Heart right ventricle (tissue), 16 donors: ENCODE measurements around the gene FGF14. TPM values are rescaled to one million over a fixed set of nuclear protein-coding genes. Genes with fewer than 3 reads are reported as not detected.
"Not testable (repeated sequence)": the region's sequence is repeated elsewhere in the genome, so short reads cannot be mapped to it uniquely, and the experiment has no call there.

Experiments
- ATAC-seq, 8 donors: fragments of 200-7000 bp; cut with Tn5 transposase; one replicate each; pipeline ENCODE4 v1.9.1; 2020; ENCODE audit warnings: mild to moderate bottlenecking in 8 of 8, moderate library complexity in 8 of 8, moderate number of reproducible peaks in 1 of 8
- DNase-seq, 2 donors: peaks; one replicate each; pipeline ENCODE4 v3.0.0-alpha.2; 2020
- H3K27ac ChIP-seq, 10 donors: fragments of 200-600 bp; sonication (generic) in 2 of 10; one replicate each; pipeline versions ENCODE4 v1.5.0 to v1.8.0; 2020 to 2022; ENCODE audit warnings: mild to moderate bottlenecking in 3 of 10
- H3K27me3 ChIP-seq, 7 donors: fragments of 200-600 bp; one replicate each; pipeline ENCODE4 v1.8.0; 2021 to 2022; ENCODE audit warnings: mild to moderate bottlenecking in 2 of 7
- H3K36me3 ChIP-seq, 9 donors: fragments of 200-600 bp; sonication (generic) in 1 of 9; one replicate each; pipeline versions ENCODE4 v1.5.0 to v1.8.0; 2020 to 2022; ENCODE audit warnings: mild to moderate bottlenecking in 2 of 9
- H3K4me1 ChIP-seq, 9 donors: fragments of 200-600 bp; sonication (generic) in 1 of 9; one replicate each; pipeline versions ENCODE4 v1.5.0 to v1.8.0; 2020 to 2022; ENCODE audit warnings: mild to moderate bottlenecking in 4 of 9
- H3K4me3 ChIP-seq, 10 donors: fragments of 200-600 bp; sonication (generic) in 2 of 10; one replicate each; pipeline versions ENCODE4 v1.5.0 to v1.8.0; 2020 to 2022; ENCODE audit warnings: mild to moderate bottlenecking in 7 of 10, moderate library complexity in 2 of 10
- H3K9me3 ChIP-seq, 11 donors: fragments of 200-600 bp in 10 of 11; sonication (generic) in 2 of 11; one replicate each; pipeline versions ENCODE4 v1.5.0 to v1.8.0; 2013 to 2022; ENCODE audit warnings: mild to moderate bottlenecking in 2 of 11, control low read depth in 1 of 11, moderate library complexity in 1 of 11
- CTCF ChIP-seq, 9 donors: fragments of 200-600 bp; sonication (generic) in 2 of 9; IDR thresholded peaks; one replicate each; pipeline versions ENCODE4 v1.5.0 to v1.8.0; 2021 to 2022; ENCODE audit warnings: antibody characterized with exemption in 9 of 9, mild to moderate bottlenecking in 5 of 9, moderate library complexity in 1 of 9
- WGBS, 2 donors: extraction: QIAGEN DNeasy Blood & Tissue Kit; methylation state at CpG; one replicate each; pipeline ENCODE4 v1.1.7; 2013; ENCODE audit warnings: inconsistent platforms in 1 of 2; 5-methylcytosine and 5-hydroxymethylcytosine counted together
- intact Hi-C, 10 donors: fragments of 100-400 bp; cut with DNase I; formaldehyde crosslinking; loops; one replicate each; pipeline versions ENCODE4 v1.11.1 to v1.14.2; 2022
- polyA plus RNA-seq, 2 donors: library from polyadenylated mRNA; stranded (reverse); fragments of 200-250 nt; gene quantifications; one replicate each; pipeline ENCODE4 v1.2.3, GENCODE V29; 2013
- total RNA-seq, 10 donors: library from RNA; stranded (reverse); fragmentation: NEBNext Ultra II Directional in 3 of 10; extraction: Animal tissue kit (Norgen Biotek cat#: 25700) in 3 of 10; gene quantifications; one replicate each; pipeline versions ENCODE4 v1.2.1 to v1.2.4, GENCODE V29; 2021 to 2023
- donor health status: Arrhythmogenic right ventricular cardiomyopathy.
- donor health status: ischemic (EF 13 %, LVEDD 7.1; RV severe dilation, severe dysfunction).
- donor health status: healthy with polysubstance abuse.
- donor health status: DM: no; HTN: yes; CAD: no.
- donor health status: DM: no; HTN: no; CAD: no.
- donor health status: ischemic (EF 25% LVEDD 6.9; RV normal size, moderate dysfunction).
- donor health status: ischemic (EF 25% LVEDD 5.7; RV mildly dilated, moderate dysfunction).
- donor health status: healthy.
- donor health status: DM: yes; HTN: yes; CAD: no.
- donor health status: Ischemic cardiomyopathy.
- donor health status: ischemic (EF 35%, LVEDD 5.7; RV mildly dilated, moderate dysfunction).
- donor health status: nonischemic (EF 11% LVEDD 7.7; RV severe dilation, severe dysfunction).
- donor health status: DM: yes; HTN: yes; CAD: no.
- donor health status: PGD.
- donor health status: ischemic (EF 29% LVEDD 5.4; RV normal size, mild dysfunction).
- donor health status: nonischemic (EF 23%, LVEDD 6.1; RV moderate dilation, normal function).

The FGF14 gene
- total and polyA plus RNA-seq, 12 donors = 0.20 to 7.8 (median 5.3) TPM

GRCh38 chr13:102139626-102140025, 262.2 kb downstream of the FGF14 start:
- DNase-seq (no peak), ATAC-seq (no peak)
- H3K27me3 ChIP-seq = no peaks in the 10 kb centered on the region
- H3K4me3 ChIP-seq = no peak overlapping the region
- H3K27ac ChIP-seq = no peak overlapping the region
- intact Hi-C loops = loop anchor here in 7 of 10 donors (5.0 to 10.0 kb wide), 6 partner anchors 197 to 418 kb away; no protein-coding TSS in a partner anchor
- H3K36me3 ChIP-seq = no peaks in the 10 kb centered on the region
- H3K4me1 ChIP-seq = peaks cover 0 to 20% (median 0%) of the 10 kb centered on the region in 9 donors
- no peaks in the 10 kb centered on the region for H3K9me3 ChIP-seq
- 51 to 66% methylated on average over 4 of the region's 4 CpGs for WGBS, 2 donors
- no peak for TF ChIP-seq CTCF (IDR thresholded peaks at IDR 0.05)

DNA sequence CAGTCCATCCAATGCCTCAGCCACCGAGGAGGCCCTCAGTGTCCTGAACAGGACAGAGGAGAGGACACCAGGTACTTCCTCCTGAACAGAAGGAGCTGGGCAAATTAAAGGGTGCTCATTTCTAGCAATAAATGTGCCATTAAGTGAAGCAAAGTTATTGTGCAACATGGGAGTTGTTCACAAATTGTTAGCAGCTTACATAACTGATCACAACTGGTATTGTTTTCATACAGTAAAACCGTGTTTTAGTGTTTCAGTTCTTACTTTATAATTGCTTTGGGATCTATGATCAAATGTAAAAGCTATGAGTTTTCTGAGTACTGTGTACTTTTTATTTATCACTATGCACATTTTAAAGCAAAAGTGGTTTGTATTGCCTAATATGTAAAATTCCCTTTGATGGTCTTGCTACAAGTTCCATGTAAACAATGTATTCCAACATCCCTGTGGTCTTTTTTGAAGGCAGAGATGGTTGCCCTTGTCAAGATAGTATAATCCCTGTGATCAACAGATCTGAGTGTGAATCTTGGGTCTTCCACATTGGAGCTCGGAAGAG, 263.1 kb downstream of the FGF14 start:
- H3K4me3 ChIP-seq = no peak overlapping the region
- H3K27me3 ChIP-seq = no peaks in the 10 kb centered on the region
- 77 to 81% methylated on average over 3 of the region's 3 CpGs for WGBS, 2 donors
- H3K36me3 ChIP-seq = no peaks in the 10 kb centered on the region
- TF ChIP-seq CTCF (IDR thresholded peaks at IDR 0.05) = no peak
- intact Hi-C loops = loop anchor here in 1 of 10 donors (10.0 kb wide), 1 partner anchor 316 kb away; no protein-coding TSS in a partner anchor
- peaks cover 0 to 20% (median 0%) of the 10 kb centered on the region in 9 donors for H3K4me1 ChIP-seq
- DNase-seq (no peak), ATAC-seq (no peak)
- H3K27ac ChIP-seq = no peak overlapping the region
- no peaks in the 10 kb centered on the region for H3K9me3 ChIP-seq

GRCh38 chr13:102137904-102138303, 263.9 kb downstream of the FGF14 start:
- H3K9me3 ChIP-seq, H3K27me3 ChIP-seq, DNase-seq, H3K36me3 ChIP-seq, H3K27ac ChIP-seq, ATAC-seq, H3K4me3 ChIP-seq: not testable (repeated sequence)
- intact Hi-C loops = loop anchor here in 1 of 10 donors (10.0 kb wide), 1 partner anchor 317 kb away; no protein-coding TSS in a partner anchor
- peaks cover 0 to 20% (median 0%) of the 10 kb centered on the region in 9 donors for H3K4me1 ChIP-seq
- WGBS, 2 donors = 85 to 87% methylated on average over 4 of the region's 4 CpGs

- intact Hi-C loops = loop anchor here in 1 of 10 donors (10.0 kb wide), 1 partner anchor 318 kb away; no protein-coding TSS in a partner anchor
- no peak for DNase-seq
- Histone ChIP-seq H3K36me3 (no peaks in the 10 kb centered on the region), H3K27me3 (no peaks in the 10 kb centered on the region), H3K4me3 (no peak overlapping the region), H3K9me3 (no peaks in the 10 kb centered on the region), H3K4me1 (peaks cover 0 to 17% (median 0%) of the 10 kb centered on the region in 9 donors), H3K27ac (no peak overlapping the region)
- WGBS, 2 donors = 55 to 70% methylated on average over 3 of the region's 3 CpGs
- no peak for TF ChIP-seq CTCF (IDR thresholded peaks at IDR 0.05)
- no peak for ATAC-seq
Observed at GRCh38 chr13:102136735-102137296, 265.0 kb downstream of the FGF14 start.
